GM12873 (cell line): ENCODE results near the gene LIN7C.

Source experiments
- TF ChIP-seq, protein P1 (sequence below): IDR thresholded peaks from 2 replicates; pipeline ENCODE4 v1.5.1; 2012; ENCODE audit warnings: low read depth, mild to moderate bottlenecking, moderate library complexity, low read length, control low read depth; ENCODE audit not compliant: insufficient read depth; ENCODE audit errors: missing control alignments

LIN7C gene

DNA sequence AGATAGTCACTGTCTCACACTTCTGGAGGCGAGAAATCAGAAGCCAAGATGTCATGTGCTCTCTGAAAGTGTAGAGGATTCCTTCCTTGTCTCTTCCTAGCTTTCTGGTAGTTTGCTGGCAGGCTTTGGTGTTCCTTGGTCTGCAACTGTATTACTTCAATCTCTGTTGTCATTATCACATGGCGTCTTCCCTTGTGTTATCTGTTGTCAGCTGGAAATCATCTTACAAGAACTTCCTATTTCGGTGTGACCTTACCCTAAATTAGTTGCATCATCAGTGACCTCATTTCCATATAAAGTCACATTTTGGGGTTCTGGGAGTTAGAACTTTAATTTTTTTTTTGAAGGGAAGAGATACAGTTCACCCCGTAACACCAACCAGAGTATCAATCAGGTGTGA, 3.3 kb upstream of the LIN7C start:
- TF ChIP-seq, protein P1, sequence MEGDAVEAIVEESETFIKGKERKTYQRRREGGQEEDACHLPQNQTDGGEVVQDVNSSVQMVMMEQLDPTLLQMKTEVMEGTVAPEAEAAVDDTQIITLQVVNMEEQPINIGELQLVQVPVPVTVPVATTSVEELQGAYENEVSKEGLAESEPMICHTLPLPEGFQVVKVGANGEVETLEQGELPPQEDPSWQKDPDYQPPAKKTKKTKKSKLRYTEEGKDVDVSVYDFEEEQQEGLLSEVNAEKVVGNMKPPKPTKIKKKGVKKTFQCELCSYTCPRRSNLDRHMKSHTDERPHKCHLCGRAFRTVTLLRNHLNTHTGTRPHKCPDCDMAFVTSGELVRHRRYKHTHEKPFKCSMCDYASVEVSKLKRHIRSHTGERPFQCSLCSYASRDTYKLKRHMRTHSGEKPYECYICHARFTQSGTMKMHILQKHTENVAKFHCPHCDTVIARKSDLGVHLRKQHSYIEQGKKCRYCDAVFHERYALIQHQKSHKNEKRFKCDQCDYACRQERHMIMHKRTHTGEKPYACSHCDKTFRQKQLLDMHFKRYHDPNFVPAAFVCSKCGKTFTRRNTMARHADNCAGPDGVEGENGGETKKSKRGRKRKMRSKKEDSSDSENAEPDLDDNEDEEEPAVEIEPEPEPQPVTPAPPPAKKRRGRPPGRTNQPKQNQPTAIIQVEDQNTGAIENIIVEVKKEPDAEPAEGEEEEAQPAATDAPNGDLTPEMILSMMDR, result no peak

DNA sequence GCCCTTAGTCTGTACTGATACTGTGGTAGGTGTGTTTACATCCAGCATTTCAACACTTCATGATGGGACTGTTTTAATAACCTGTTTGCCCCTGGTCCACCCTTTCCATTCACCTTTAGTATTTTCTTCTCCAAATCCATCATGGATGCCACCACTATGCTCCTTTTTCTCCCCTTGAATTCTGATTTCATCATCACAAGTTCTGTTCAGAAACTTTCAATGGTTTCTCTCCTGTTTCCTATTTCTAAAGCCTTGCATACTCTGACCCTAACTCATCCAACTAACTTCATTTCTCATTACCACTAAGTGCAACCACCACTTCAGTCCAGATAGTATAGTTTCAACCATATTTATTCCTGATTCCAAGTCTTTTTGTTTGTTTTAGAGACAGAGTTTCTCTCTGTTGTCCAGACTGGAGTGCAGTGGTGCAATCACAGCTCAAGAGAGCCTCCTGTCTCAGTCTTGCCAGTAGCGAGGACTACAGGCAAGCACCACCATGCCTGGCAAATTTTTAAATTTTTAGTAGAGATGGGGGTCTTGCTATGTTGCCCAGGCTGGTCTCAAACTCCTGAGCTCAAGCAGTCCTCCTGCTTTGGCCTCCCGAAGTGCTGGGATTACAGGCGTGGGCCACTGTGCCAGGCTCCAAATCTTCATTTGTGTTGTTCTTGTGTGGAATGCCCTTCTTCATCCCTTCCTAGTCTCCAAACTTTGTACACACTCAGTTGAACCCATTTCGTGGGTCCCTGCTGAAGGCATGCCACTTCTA, 1.2 kb upstream of the LIN7C start:
- TF ChIP-seq, protein P1, result no peak

DNA sequence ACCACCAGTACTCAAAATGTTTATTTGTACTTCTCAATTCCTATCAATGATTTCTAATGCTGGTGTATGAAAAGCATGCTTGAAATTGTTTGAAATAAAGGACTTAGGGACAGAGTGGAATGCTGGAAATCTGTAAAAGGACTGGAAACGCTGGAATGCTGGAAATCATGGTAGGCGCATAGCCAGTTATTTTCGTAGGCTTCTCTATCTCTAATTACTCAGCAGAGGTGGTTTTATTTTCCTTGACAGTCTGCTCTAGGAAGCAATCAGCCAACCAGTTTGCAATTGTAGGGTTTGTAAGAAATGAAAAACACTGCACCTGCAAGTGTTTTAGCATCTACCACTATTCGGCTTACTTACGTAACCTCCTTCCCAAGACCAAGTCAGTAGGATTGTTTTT, 788 bp downstream of the LIN7C start:
- TF ChIP-seq, protein P1, result no peak

DNA sequence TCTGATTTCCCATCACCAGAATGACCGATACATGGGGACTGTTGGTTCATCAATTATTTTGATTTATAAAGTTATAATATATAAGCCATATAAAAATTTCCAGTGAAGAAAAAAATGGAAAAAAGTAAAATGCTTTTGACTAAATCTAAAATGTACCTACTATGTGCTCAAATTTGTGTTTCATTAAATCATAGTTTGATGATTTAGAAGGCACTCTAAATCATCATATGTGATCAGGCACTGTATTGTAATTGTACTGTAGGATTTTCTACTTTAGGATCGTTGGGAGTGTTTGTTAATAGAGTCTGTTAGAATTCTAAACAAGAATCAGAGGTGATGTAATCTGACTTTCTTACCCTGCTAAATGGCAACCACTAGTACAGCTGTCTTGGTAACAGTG, 2.4 kb downstream of the LIN7C start:
- TF ChIP-seq, protein P1, result no peak

DNA sequence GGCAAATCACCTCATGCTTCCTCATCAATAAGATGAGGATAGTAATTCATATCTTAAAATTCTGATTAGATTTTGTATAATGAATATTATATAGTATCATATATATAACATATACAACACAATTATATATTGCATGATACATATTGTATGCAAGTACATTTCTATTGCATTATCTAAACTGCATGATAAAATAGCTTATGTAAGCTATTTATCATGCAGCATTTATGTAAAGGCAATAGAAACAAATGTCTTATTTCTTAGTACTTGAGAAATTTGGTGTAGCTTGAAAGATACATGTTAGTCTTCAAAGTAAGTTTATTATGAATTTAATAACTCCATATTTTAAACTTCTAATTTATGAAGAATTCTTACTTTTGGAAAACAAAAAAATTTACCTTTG, 5.5 kb downstream of the LIN7C start:
- TF ChIP-seq, protein P1, result no peak

DNA sequence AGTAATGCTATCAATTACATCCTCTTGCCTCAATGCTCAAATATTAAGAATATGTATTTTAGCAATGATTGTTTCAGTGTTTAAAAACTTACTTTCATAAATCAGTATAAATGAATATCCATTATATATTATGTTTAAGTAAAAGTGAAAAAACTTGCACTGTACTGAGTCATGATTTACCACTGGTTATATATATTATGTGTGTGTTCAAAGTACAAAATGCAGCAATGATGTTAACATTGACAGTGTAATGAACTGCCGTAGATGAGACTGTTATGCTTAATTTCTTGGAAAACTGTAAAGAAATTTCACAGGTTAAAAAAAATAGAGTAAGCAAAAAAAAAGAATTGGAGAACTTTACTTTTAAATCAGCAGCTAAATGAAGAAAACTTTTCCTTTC, 8.7 kb downstream of the LIN7C start:
- TF ChIP-seq, protein P1, result no peak

DNA sequence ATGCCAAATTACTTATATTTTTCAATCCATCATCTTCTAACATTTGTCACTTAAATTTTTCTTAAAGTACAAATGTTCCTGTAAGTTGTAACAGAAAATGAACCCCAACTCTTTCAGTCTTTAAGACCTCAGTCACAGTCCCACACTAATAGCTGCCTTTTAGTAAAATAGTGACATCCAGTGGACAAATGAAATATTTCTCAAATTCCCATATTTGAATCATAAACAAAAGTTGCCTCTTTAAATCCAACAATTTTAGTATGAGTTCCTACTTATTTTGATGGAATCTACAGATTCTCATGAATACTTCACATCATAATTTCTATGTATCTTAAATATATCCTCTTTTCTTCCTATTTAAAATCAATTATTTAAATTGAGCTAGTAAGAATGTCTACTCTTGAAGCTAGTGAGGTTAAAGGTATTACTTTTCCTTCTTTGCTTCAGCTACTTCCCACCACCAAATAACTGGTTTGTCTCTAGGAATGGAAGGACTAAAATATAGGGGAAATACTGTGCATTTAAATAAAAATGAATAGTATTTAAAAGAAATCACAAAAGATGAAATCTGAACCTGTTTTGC, 9.2 kb downstream of the LIN7C start:
- TF ChIP-seq, protein P1, result peak; percentile 36
